Measurements from ENCODE around the gene DEPDC1B.
"Not testable (repeated sequence)": the region's sequence is repeated elsewhere in the genome, so short reads cannot be mapped to it uniquely, and the experiment has no call there.

Gene DEPDC1B

DNA sequence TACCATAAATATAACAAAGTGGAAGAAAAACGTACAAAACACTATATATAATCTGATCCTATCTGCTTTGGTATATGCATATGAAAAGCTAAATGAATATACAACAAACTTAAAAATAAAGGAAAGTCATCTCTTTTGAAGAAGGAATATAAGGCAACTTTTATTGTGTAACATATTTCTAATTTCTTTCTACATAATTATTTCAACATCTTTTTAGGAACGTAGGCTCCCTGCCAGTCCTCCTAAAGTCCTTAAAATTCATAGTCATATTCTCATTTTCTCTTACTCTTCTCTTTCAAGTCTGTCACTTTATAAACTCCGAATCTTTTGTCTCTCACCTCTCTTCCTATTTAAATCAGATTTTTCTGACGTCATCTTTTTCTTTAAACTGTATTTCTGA is 9.6 kb downstream of the DEPDC1B start:
- no peak for DNase-seq

DNA sequence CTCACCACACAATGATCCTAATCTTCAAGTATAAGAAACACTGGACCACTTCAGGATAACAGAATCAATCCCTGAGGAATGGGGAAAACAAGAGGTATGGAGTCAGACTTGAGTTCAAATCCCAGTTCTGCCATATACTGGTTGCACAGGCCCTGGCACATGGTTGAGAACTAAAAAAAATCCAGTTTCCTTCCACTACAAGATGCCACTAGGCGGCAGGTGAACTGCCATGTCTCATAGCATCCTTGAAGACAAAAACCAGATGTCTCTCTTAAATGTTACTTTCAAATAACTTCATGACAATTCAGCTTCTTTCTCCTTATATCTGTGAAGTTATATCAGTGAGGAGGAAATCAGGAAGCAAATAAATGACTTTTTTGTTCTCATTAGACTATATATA is 11.0 kb downstream of the DEPDC1B start:
- DNase-seq: no peak

DNA sequence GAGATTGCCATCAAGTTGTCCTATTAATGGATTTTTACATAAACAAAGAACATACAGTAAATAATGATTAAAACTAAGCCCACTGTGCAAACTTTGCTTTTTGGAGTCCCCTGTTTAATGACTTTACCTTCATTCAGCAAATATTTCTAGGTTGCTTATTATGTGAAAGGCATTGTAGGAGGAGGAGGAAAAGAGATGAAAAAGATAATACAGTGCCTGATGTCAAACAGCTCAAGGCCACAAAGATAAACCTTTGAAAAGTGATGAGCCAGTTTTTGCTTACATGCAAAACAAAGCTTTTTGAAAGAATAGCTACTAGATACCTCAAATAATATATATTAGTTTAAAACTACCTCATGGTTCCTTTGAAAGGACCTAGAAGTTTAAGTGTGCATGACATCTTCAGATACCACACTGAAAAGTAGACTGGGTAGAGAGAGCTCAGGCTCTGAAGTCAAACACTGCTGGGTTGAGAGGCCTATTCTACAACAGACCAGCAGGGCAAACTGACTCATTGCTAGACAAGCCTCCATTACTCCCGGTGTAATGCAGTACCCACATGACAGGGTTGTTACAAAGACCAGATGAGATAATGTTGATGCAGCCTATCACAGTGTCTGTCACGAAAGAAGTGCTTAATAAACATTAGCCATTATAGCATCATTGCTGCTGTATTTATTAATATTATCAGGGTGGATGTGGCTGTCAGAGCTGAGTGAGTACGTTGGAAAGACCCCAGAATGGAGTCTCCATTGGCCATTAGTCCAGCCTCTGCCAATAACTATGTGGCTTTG is 11.8 kb downstream of the DEPDC1B start:
- no peak for DNase-seq

DNA sequence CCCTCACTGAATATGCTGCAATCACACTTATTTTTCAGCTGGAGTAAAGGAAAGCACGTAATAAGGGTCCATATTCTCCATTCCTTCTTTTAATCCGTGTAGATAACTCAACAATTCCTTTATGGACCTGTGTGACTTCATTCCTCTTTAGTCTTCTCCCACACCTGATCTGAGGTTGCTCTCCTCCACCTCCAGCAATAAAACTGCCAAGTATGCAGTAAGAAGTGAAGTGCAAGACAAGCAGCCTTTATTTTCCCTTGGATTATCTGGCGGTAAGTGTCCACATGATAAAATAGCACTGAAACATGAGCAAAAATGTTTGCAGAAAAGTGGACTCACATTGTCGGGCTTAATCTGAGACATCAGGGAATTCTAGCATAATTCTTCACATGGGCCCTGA is 13.8 kb downstream of the DEPDC1B start:
- no peak for DNase-seq

DNA sequence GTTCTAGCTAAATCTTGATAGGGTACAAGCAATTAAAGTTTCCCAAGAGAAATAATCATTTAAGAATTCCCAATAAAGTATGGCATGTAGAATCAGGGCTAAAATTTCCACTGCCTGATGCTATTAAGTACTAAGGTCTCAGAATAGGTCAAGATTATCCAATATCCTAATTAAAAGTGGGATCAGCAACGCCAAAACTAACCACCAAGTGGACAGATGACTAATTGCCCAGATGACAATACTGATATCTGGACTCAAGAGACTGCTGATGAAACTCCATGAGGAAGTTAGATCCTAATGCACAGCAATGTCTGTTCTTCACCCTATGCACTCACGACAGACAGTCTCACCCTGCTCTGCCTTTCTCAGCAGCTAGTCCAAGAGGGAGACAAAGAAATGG is 14.3 kb downstream of the DEPDC1B start:
- no peak for DNase-seq

DNA sequence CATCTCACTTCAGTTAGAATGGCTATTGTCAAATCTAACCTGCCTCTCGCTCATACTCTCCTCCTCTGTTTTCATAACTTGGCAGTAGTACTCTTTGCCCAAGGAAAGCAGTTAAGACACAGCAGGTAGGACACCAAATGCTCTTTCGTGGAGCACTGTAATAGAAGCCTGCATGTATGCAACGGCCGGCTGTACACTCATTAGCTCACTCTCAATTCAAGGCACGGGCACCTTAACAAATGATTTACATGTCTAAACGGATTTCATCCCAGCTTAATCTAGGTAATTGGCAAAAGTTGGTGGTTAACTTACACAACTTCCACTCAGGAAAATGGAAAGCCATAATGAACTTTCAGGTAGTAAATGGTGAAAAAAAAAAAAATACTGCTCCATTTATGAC is 14.9 kb downstream of the DEPDC1B start:
- no peak for DNase-seq

DNA sequence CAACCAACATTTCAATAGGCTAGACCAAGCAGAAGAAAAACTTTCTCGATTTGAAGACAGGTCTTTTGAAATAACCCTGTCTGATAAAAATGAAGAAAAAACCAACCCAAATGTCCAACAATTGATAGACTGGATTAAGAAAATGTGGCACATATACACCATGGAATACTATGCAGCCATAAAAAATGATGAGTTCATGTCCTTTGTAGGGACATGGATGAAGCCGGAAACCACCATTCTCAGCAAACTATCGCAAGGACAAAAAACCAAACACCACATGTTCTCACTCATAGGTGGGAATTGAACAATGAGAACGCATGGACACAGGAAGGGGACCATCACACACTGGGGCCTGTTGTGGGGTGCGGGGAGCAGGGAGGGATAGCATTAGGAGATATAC is 18.0 kb downstream of the DEPDC1B start:
- DNase-seq: not testable (repeated sequence)

DNA sequence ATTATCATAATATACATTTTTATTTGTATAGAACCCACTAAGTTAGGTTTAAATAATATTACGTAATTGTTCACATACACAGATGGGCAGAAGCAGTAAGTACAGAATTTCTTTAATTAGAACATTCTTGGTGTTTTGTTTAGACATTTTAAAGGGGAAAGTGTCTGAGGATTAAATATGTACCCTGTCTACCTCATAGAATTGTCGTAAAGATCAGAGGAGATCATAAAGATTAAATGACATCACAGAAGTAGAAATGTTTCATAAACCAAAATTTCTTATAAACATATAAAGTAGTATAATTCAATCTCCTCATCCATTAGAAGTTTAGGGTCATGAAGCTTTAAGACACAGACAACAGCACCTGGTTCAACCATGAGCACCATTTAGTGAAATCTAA is 20.1 kb downstream of the DEPDC1B start:
- DNase-seq: no peak

DNA sequence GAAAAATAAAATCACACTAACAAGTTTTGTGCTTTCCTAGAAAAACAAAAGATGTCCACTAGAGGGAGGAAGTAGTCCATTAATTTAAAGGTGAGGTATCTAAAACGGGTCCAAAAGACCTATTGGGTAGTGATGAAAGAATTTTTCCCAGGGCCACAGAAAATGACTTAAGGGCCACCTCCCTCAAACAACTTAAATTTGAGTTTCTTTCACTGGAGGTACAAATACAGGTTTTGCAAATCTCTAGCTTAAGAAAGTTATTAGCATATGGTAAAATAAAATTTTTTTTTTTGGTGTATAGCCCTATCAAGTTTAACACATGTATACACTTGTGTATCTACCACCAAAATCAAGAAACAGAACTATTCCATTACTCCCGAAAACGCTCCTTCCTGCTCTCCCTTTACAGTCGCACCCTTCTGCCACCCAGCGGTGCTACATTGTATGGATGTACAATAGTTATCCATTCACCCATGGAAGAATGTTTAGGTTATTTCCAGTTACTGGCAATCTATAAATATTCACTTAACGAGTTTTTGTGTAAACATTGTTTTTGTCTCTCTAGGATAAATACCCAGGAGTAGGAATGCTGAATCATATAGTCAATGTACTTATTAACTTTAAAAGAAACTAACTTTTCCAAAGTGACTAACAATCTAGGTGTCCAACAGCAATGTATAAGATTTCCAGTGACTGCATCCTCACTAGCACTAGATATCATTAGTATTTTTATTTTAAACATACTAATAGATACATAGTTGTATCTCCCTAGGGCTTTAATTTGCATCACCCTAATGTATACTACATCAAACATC is 21.9 kb downstream of the DEPDC1B start:
- no peak for DNase-seq

DNA sequence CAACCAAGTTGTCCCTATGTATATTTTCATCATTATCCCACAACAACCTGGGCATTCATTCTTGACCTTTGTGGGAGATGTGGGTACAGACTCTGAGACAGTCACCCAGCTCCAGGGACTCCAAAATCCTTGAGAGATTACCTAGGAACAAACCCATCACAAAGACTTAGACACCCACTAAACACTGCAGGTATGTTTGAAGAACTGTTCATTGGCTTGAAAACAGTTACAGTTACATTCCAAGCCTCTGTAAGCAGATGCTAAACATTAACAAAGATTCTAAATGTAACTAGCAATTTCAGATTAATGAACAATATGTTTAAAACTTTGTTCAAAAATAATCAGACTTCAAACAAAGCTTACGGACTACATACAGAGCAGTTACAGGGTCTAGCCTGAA is 24.7 kb downstream of the DEPDC1B start:
- no peak for DNase-seq

DNA sequence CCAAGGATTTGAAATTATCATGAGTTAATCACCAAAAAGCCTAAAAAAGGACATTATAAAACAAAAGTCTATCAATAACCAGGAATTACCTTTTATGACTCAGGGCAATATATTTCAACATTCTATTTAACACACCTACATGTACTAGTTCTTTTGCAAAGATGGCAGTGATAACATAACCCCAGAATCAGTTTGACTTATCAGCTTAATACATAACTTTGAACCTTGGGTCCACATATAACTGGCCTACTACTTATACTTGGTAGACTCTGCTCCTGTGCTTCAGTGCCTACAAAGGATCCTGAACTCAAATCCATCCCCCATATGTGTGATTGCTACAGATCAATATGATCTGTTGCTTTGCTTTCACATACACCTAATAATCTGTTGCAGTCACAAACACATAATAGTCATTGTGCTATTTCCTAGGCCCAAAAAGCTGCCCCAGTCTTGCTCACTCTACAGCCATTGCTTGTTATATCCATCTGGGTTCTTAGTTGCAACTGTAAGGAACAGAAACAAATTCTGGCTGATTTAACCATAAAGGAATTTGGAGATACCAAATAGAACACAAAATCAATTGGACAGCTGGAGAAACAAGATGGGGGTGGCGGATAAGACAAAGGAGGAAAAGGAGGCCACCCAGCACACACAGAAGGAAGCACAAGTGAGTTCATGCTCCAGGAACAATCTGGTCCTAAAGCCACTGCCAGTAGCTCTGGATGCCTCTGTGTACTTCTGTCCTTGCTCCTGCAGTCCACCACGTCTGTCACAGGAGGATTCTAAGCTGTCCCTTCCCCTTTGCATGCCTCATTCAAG is 25.5 kb downstream of the DEPDC1B start:
- no peak for DNase-seq

DNA sequence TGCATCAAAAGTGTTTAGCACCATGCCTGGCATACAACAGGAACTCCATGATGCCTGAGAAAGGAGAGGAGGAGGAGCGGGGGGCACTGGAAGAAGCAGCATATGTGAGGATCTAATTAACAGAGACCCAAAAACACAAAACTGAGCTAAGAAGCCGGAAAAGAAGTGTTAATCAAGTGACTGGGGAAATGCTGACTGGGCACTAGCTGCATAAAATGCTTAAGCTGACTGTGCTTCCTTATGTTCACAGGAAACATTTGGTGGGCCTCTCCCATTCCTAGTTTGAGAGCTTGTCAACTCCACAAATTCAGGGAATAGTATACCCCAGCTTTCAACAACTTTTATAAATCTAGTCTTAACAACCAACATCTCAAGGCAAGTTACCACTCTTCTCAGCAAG is 26.6 kb downstream of the DEPDC1B start:
- no peak for DNase-seq

DNA sequence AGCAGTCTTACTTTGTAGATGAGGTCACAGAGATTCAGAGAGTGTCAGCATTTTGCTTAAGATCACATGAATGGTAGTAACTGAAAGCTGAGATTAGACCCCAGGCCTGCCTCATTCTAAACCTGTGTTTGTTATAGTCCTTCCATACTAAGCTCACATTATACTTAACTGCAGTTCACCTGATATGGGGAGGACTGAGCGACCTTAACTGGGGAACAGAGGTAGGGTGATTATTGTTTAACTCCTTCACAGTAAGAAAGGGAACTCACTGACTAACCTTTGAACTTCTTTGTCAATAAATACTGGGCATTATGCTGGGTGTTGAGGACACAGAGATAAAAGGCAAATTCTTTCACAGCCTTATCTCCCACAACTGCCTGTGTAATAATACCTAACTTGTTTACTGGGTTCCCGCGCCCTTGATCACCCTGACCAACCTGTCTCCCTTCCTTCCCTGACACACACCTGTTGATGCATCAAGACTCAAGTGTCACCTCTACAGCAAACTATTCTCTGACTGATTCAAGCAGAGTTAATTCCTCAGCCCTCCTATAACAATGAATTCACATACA is 27.2 kb downstream of the DEPDC1B start:
- DNase-seq: no peak

DNA sequence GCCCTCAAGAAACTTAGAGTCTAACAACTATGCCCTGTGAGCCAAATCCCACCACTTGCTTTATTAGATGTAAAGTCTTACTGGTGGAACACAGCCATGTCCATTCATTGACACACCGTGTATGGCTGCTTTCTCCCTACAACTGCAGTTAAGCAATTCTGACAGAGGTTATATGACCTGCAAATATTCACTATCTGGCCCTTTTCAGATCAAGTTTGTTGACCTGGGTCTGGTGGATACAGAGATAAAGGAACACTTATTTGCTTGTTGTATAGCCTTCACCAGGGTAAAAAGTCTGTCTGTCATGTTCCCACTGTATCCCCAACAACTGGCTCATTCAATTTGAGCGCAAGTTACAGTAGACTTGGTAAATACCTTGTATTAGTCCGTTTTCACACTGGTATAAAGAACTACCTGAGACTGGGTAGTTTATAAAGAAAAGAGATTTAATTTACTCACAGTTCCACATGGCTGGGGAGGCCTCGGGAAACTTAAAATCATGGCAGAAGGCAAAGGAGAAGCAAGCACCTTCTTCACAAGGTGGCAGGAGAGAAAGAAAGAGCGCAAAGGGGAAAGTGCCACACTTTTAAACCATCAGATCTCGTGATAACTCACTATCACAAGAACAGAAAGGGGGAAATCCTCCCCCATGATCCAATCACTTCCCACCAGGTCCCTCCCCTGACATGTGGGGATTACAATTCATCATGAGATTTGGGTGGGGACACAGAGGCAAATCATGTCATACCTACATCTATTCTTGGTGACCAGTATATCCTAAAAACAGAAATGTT is 27.9 kb downstream of the DEPDC1B start:
- DNase-seq: no peak

DNA sequence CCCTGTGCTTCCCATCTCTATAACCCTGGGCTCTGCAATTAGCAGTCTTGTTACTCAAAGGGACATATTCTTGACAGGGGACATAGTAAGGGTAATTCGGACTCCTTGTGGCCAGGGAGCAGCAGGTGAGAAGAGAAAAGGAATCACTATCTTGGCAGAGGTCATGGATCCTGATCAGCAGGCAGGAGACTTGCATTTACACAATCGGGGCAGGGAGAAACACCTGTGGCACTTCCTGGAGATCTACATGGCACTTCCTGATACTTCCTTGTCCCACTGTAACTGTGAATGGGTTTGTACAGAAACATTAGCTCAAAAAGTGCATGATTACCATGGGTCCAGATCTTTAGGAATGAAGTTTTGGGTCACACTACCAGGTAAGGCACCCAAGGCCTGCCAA is 29.2 kb downstream of the DEPDC1B start:
- no peak for DNase-seq

DNA sequence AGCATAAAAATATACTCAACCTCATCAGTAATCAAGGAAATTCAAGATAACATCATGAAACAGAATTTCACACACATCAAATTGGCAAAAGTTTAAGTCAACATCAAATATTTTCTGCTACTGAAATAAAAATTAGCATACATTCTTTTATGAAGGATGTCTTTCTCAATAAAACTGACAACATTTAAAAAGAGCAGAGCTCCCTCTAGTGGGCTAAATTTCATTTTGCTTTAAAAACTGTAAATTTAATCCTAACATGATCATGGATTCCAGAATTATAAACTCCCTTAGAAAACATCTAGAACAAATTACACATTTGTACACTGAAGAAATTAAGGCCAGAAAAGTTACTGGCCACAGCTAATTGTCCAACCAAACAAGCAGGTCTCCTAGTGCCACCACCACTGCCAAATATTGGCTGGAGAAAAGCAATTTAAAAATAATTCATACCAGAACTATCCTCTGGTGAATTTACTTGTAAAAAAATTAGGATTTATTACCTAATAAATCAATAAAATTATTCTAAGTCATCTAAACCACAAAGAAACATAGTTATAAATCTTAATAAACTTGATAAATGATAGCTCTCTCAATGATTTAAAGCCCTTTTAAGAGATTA is 31.2 kb downstream of the DEPDC1B start:
- no peak for DNase-seq

DNA sequence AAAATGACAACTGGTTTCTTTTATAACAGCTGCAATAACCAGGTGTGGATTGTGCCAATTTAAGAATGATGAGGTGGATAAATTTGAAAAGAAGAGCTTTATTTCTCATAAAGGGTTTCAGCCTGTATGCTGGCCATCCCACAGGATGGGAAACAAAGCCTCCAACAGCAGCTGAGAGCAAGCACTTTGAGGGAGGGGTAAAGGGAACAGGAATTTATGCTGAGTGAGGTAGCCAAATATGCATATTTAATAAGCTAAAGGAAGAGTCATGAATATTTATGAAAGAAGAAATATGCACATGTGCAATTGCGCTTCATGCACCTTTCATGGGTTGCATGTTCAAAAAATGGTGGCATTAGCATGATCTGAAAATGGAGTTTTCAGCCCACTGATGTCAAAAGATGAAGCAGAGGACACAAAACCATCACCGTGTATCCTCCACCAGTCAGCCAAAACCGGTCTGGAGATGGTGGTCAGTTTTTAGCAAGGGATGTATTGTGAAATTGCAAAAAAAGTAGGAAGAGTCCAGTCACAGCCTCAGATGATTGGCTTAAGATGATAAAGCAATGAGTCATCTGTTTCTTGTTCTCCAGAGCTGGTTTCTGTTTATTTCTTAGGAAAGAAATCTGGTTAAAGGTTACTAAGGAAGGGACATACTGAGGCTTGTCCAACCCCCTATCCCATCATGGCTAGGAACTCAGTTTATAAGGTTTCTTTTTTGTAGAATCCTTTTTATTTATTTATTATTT is 47.9 kb downstream of the DEPDC1B start:
- no peak for DNase-seq

DNA sequence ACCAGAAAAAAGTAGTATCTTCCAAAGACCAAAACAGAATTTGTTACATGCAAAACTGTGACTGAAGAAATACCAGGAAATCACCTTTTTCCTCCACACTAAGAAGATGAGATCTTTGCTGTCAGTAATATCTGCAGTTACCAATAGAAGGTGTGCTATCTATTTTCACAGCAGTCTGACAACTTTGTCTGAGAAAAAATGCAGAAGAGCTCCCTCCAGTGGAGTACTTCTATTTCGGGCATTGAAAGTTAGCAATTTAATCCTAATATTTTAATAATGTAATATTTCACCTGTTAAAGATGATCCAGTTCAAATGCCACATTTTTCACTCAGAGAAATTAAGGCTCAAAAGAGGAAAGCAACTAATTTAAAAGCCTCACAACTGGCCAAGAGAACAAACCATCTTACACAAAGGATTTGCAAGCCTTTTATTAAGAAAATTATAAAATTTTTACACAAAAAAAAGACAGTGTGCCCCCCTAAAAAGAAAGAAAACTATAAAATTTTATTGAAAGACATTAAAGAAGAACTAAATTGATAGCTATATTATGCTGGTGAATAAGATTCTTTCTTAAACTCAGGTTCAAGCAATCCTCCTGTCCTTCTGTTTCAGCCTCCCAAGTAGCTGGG is 50.6 kb downstream of the DEPDC1B start:
- no peak for DNase-seq

DNA sequence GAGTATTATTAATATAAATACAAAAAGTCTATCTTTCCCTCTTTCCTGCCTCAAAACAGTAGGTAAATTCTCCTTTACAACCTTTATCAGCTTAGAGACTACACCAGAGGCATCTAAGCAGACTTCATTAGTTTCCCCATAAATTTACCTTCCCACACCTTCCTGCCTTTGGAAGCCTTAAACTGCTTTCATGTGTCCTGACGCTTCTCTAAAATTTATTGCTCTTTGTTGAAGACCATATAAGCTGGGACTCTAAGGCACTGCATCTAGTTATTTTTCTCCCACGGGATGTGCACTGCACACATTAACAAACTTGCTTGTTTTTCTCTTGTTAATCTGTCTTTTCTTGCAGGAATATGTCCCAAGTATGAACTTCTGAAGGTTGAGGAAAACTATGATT is 51.8 kb downstream of the DEPDC1B start:
- no peak for DNase-seq

DNA sequence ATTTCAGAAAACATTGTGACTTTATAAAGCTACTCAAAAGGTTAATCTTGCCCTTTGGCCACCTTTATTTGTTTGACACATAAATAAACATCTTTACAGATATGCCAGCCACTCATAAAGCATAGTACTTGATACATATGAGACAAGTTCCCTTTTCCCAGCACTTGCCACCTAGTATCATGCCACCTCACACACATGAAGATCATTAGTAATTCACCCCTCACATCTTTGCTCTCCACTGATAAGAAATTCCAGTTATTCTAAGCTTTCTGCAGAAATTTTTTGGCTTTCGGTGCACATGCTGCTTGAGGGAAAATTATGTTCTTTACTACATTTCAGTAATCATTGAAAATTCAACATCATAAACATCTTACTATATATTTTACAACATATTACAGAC is 59.1 kb downstream of the DEPDC1B start:
- no peak for DNase-seq

DNA sequence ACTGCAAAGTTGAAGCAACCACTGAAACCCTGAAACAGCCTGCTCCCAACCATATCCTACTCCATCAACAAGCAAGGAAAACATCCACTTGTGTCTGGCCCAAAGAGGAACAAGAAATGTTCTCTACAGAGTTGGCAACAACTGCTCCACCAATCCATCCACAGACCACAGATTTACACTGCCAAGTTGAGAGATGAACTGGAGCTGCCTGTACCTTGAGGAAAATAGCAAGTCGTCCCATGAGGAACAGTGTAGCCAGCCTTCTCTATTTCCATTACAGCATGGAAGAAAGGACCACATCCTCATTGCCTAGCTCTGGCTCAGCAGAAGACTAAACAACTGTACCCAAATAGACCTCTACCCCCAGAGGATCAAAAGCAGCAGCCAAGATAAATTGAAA is 60.4 kb downstream of the DEPDC1B start:
- DNase-seq: no peak

Measured in activated CD8-positive, alpha-beta memory T cell treated with anti-CD3 and anti-CD28 coated beads, Interleukin-2, amount 50 U/mL, for 48 hours (primary cell).